GM23338 (cell line): Measurements from ENCODE around the gene CDC14B. TPM values are rescaled to one million over a fixed set of nuclear protein-coding genes. Genes with fewer than 3 reads are reported as not detected.
A peak's percentile ranks its signal among the peaks of the same experiment; 100 is the strongest.
"Not testable (repeated sequence)": the region's sequence is repeated elsewhere in the genome, so short reads cannot be mapped to it uniquely, and the experiment has no call there.

Experiments used
- ATAC-seq: fragments of 200-7000 bp; cut with Tn5 transposase; 3 replicates; pipeline ENCODE4 v1.9.1; 2020
- DNase-seq: peaks from one replicate; pipeline ENCODE4 v3.0.0-alpha.2; 2015; ENCODE audit warnings: low spot score
- H2AFZ ChIP-seq: fragments of 200-600 bp; sonication (generic); 2 replicates; pipeline ENCODE4 v1.8.0; 2016; ENCODE audit warnings: antibody characterized with exemption, mild to moderate bottlenecking, moderate library complexity
- H3F3A ChIP-seq: fragments of 200-600 bp; sonication (generic); replicated peaks from 2 replicates; pipeline ENCODE4 v1.8.0; 2017; ENCODE audit warnings: antibody characterized with exemption, mixed run types, low read depth
- H3K27ac ChIP-seq: fragments of 200-600 bp; sonication (generic); 2 replicates; pipeline ENCODE4 v1.6.1; 2016; ENCODE audit warnings: low read depth
- H3K27me3 ChIP-seq: fragments of 200-600 bp; sonication (generic); 2 replicates; pipeline ENCODE4 v1.8.0; 2016; ENCODE audit warnings: mild to moderate bottlenecking, mixed run types, moderate library complexity; ENCODE audit not compliant: insufficient read depth
- H3K36me3 ChIP-seq: fragments of 200-600 bp; sonication (generic); 2 replicates; pipeline ENCODE4 v1.8.0; 2016; ENCODE audit warnings: mild to moderate bottlenecking; ENCODE audit not compliant: insufficient read depth
- H3K4me1 ChIP-seq: fragments of 200-600 bp; sonication (generic); 2 replicates; pipeline ENCODE4 v1.8.0; 2016; ENCODE audit warnings: mild to moderate bottlenecking, moderate library complexity; ENCODE audit not compliant: insufficient read depth
- H3K4me2 ChIP-seq: fragments of 200-600 bp; sonication (generic); 2 replicates; pipeline ENCODE4 v1.7.1; 2017; ENCODE audit warnings: mixed run types
- H3K4me3 ChIP-seq: fragments of 200-600 bp; sonication (generic); 2 replicates; pipeline ENCODE4 v1.6.1; 2016; ENCODE audit warnings: mixed run types
- H3K79me2 ChIP-seq: fragments of 200-600 bp; sonication (generic); replicated peaks from 2 replicates; pipeline ENCODE4 v1.8.0; 2017; ENCODE audit warnings: mild to moderate bottlenecking; ENCODE audit not compliant: insufficient read depth
- H3K9me2 ChIP-seq: fragments of 200-600 bp; sonication (generic); 2 replicates; pipeline ENCODE4 v1.8.0; 2017; ENCODE audit not compliant: insufficient read depth
- H4K20me1 ChIP-seq: fragments of 200-600 bp; sonication (generic); replicated peaks from 2 replicates; pipeline ENCODE4 v1.8.0; 2017; ENCODE audit warnings: mild to moderate bottlenecking; ENCODE audit not compliant: insufficient read depth
- H3K27ac Mint-ChIP-seq: 2 replicates; pipeline ENCODE4 v1.8.0; 2020; ENCODE audit warnings: inconsistent platforms, mild to moderate bottlenecking, moderate library complexity, mixed read lengths
- H3K27me3 Mint-ChIP-seq: 3 replicates; pipeline ENCODE4 v1.8.0; 2022; ENCODE audit warnings: low read depth, mild to moderate bottlenecking, moderate library complexity, mixed read lengths, inconsistent platforms; ENCODE audit not compliant: insufficient read depth, poor library complexity
- H3K36me3 Mint-ChIP-seq: 3 replicates; pipeline ENCODE4 v1.8.0; 2021; ENCODE audit warnings: low read depth, mild to moderate bottlenecking, inconsistent platforms, moderate library complexity, mixed read lengths
- H3K4me1 Mint-ChIP-seq: 3 replicates; pipeline ENCODE4 v1.8.0; 2020; ENCODE audit warnings: mild to moderate bottlenecking, inconsistent platforms, mixed read lengths
- H3K4me3 Mint-ChIP-seq: 3 replicates; pipeline ENCODE4 v1.8.0; 2021; ENCODE audit warnings: moderate library complexity, mild to moderate bottlenecking, inconsistent platforms, mixed read lengths
- H3K9me3 Mint-ChIP-seq: 3 replicates; pipeline ENCODE4 v1.8.0; 2020; ENCODE audit warnings: moderate library complexity, mild to moderate bottlenecking, inconsistent platforms, mixed read lengths
- CREB1 ChIP-seq: fragments of 250-450 bp; sonication (Bioruptor Pico); IDR thresholded peaks from 2 replicates; pipeline ENCODE4 v1.5.0; 2020; ENCODE audit warnings: low read depth, mild to moderate bottlenecking, moderate library complexity
- ETS1 ChIP-seq: IDR thresholded peaks from 2 replicates; pipeline ENCODE4 v1.6.1; 2016; ENCODE audit warnings: antibody characterized with exemption
- EZH2 ChIP-seq: fragments of 200-600 bp; sonication (generic); IDR thresholded peaks from one replicate; pipeline ENCODE4 v1.8.0; 2017; ENCODE audit warnings: antibody characterized with exemption, mild to moderate bottlenecking, low read depth; ENCODE audit not compliant: unreplicated experiment
- NANOG ChIP-seq: IDR thresholded peaks from 2 replicates; pipeline ENCODE4 v1.6.1; 2016; ENCODE audit warnings: antibody characterized with exemption, borderline replicate concordance
- POLR2AphosphoS5 ChIP-seq: IDR thresholded peaks from 2 replicates; pipeline ENCODE4 v1.6.1; 2016; ENCODE audit warnings: antibody characterized with exemption, low read depth
- REST ChIP-seq: IDR thresholded peaks from one replicate; pipeline ENCODE4 v1.6.1; 2018; ENCODE audit warnings: antibody characterized with exemption; ENCODE audit not compliant: unreplicated experiment
- STAT1 ChIP-seq: IDR thresholded peaks from one replicate; pipeline ENCODE4 v1.6.1; 2016; ENCODE audit warnings: antibody characterized with exemption; ENCODE audit not compliant: unreplicated experiment
- ZNF114 ChIP-seq: fragments of 250-450 bp; sonication (Bioruptor Pico); IDR thresholded peaks from 2 replicates; pipeline ENCODE4 v1.5.0; 2020; ENCODE audit warnings: mild to moderate bottlenecking, moderate library complexity
- ZNF331 ChIP-seq: fragments of 250-450 bp; sonication (Bioruptor Pico); IDR thresholded peaks from 2 replicates; pipeline ENCODE4 v1.5.0; 2020; ENCODE audit warnings: low read depth, mild to moderate bottlenecking, moderate library complexity
- ZNF462 ChIP-seq: fragments of 250-450 bp; sonication (Bioruptor Pico); IDR thresholded peaks from 2 replicates; pipeline ENCODE4 v1.5.0; 2020; ENCODE audit warnings: mild to moderate bottlenecking, moderate library complexity
- polyA plus RNA-seq: library from polyadenylated mRNA; unstranded; fragments of >200 nt; fragmentation: Nextera tagmentation; extraction: Ambion mirVana; gene quantifications from 2 replicates; pipeline ENCODE4 v1.2.1, GENCODE V29; 2016
- total RNA-seq: library from RNA; depleted of rRNA; stranded (reverse); fragments of >200 nt; shearing (Covaris generic); gene quantifications from 2 replicates; pipeline ENCODE4 v1.2.3, GENCODE V29; 2014

Gene CDC14B
- total and polyA plus RNA-seq, 2 experiments from 2014 or later = 12.2 to 52.1 TPM

GRCh38 chr9:96582199-96582598 lies 37.4 kb downstream of the CDC14B start:
- H3K27me3 ChIP-seq, H3K36me3 ChIP-seq, H3K27ac Mint-ChIP-seq, H3F3A ChIP-seq, H3K27me3 Mint-ChIP-seq, H2AFZ ChIP-seq, DNase-seq, H3K4me3 Mint-ChIP-seq, H3K36me3 Mint-ChIP-seq, H3K9me2 ChIP-seq, ATAC-seq, H3K4me3 ChIP-seq, H3K9me3 Mint-ChIP-seq: not testable (repeated sequence)
- peak overlapping the region; percentile 37; the same call in 1 of the 2 replicates for H3K27ac ChIP-seq
- H3K4me1 ChIP-seq = peaks cover 48% of the 10 kb centered on the region
- H3K4me1 Mint-ChIP-seq = peaks cover 45% of the 10 kb centered on the region
- peak overlapping the region; percentile 38; the same call in 1 of the 2 replicates for H3K4me2 ChIP-seq
- peaks cover 14% of the 10 kb centered on the region for H4K20me1 ChIP-seq
- H3K79me2 ChIP-seq = peaks cover 97% of the 10 kb centered on the region

GRCh38 chr9:96581786-96582185 lies 37.9 kb downstream of the CDC14B start:
- peaks cover 42% of the 10 kb centered on the region for H3K4me1 Mint-ChIP-seq
- peaks cover 4% of the 10 kb centered on the region for H3K27me3 Mint-ChIP-seq
- H3K4me2 ChIP-seq = peak overlapping the region; percentile 38; the same call in 1 of the 2 replicates
- H3K4me1 ChIP-seq = peaks cover 48% of the 10 kb centered on the region
- H3K9me2 ChIP-seq = no peaks in the 10 kb centered on the region
- H3K36me3 Mint-ChIP-seq = no peaks in the 10 kb centered on the region
- peak overlapping the region; percentile 37; the same call in 1 of the 2 replicates for H3K27ac ChIP-seq
- H3K9me3 Mint-ChIP-seq = no peaks in the 10 kb centered on the region
- no peak overlapping the region for H3K27ac Mint-ChIP-seq
- no peaks in the 10 kb centered on the region for H3K27me3 ChIP-seq
- H2AFZ ChIP-seq = no peak overlapping the region
- H3K4me3 Mint-ChIP-seq = no peak overlapping the region; the same call in 2 of the 3 replicates
- H3F3A ChIP-seq = 0 out of 2 replicates have a peak, but pooled peaks cover 2% of the 10 kb centered on the region
- ATAC-seq = peak; percentile 55; the same call in 2 of the 3 replicates
- no peak for TF ChIP-seq ZNF331
- TF ChIP-seq POLR2AphosphoS5 = no peak
- no peak for TF ChIP-seq NANOG
- no peak for TF ChIP-seq ZNF462 (CRISPR knock-in tag)
- no peak for TF ChIP-seq EZH2
- no peak for TF ChIP-seq STAT1
- no peak for TF ChIP-seq REST
- no peak for TF ChIP-seq ZNF114 (CRISPR knock-in tag)
- no peak for TF ChIP-seq ETS1
- no peak for TF ChIP-seq CREB1 (CRISPR knock-in tag)
- H4K20me1 ChIP-seq = peaks cover 14% of the 10 kb centered on the region
- no peaks in the 10 kb centered on the region for H3K36me3 ChIP-seq
- DNase-seq = peak; percentile 36
- H3K4me3 ChIP-seq = no peak overlapping the region
- peaks cover 98% of the 10 kb centered on the region for H3K79me2 ChIP-seq
